ENCODE data around the gene UBAC2.
"Not testable (repeated sequence)": the region's sequence is repeated elsewhere in the genome, so short reads cannot be mapped to it uniquely, and the experiment has no call there.

The UBAC2 gene

DNA sequence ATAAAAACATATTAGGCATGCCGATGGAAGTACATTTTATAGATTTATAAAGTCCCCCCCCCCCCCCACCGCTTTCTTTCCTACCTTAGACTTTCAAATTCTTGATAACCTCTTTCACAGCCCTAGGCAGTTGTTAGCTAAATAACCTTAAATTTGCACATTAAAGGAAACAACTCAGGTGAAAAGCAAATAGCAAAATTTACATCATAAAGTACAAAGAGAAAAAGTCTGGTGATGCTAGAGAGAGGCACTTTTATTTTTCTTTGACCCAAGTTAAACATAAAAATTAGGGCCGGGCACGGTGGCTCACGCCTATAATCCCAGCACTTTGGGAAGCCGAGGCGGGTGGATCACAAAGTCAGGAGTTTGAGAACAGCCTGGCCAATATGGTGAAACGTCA lies 15.0 kb upstream of the UBAC2 start:
- DNase-seq (ENCODE audit: low read depth in 2 of 2): no peak

DNA sequence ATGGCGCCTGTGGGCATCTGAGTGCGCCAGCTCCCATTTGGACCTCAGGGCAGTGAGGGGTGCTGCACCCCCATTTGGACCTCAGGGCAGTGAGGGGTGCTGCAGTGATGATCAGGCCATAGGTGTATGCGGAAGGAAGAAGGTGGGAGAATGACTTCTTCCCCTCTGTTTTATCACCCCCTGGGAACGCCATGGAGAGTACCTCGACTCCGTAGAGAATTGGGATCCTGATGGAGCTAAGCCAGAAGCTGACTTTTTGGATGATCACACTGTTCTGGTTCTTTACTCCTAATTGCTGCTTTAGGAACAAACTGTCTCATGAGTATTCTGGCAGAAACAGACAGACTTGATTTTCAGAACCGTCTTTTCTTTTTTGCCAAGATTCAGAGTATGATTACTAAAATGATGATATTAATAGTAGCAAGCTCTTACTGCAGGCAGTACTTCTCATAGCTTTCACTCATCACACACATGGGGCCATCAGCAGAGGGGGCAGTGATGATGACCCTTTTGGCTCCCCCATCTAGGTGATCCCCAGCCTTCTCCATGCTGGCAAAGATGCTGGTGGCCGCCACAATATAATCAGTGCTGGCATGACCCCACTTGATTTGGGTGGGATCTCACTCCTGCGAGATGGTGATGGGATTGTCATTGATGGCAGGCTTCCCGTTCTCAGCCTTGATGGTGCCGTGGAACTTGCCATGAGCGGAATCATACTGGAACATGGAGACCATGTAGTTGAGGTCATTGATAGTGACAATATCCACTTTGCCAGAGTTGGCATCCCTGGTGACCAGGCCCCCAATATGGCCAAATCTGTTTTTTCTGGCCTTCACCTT lies 10.3 kb upstream of the UBAC2 start:
- DNase-seq (ENCODE audit: low read depth in 2 of 2): no peak

DNA sequence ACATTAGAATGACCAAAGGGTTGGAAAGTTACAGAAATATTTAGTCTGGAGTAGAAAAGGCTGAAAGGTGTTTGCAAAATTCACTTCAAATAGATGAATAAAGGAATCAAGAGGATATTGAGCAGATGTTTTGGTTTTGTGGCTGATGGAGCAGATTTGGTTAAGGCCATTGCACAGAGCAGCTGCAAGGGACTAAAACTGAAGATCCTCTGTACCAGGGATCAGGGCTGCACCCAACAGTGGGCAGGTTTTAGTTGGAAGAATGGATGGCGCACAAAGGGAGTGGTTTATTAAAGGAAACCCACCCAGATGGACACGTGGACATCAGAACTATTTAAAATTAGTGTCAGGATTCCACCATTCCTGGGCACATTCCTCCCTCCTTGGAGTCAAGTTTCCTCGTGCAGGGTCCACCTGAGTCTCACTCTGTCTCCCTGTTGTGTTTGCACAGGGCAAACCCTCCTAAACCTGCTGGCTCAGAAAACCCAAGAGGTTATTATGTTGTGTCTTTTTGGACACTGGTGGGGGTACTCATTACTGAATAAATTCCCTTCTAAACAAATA lies 9.2 kb upstream of the UBAC2 start:
- no peak for DNase-seq (ENCODE audit: low read depth in 2 of 2)

DNA sequence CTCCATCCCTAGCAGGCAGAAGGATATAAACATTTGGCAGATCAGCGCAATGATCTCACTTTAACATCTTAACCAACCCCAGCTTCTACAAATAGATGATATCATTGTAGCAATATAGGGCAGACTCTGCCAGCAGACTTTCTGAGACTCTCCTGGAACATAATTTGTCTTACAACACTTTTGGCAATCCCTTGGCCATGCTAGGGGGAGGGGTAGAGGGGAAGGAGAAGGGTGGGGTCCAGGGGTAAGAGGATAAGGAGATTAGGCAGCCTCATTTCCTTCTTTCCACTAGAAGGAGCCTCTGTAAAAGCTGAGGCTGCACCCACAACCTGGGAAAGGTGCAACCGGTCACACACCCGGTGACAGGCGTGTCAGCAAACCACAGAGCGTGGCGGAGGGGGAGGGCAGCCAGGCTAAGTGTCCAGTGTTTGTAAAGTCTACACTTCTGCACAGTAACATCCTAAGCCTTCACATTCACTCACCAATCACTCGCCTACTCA lies 8.7 kb upstream of the UBAC2 start:
- DNase-seq (ENCODE audit: low read depth in 2 of 2): no peak

DNA sequence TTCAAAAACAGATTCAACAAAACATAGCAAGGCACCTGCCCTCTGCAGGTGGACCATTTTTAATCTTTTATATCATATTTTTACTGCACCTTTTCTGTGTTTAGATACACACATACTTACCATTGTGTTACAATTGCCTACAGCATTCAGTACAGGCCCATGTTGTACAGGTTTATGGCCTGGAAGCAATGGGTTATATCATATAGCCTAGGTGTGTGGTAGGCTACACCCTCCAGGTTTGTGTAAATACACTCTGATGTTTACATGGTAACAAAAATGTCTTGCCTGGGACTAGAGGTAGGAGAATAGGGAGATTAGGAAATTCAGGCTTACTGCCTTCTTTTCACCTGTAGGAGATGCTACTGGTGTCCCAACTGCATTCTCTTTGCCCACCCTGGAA lies 8.2 kb upstream of the UBAC2 start:
- no peak for DNase-seq (ENCODE audit: low read depth in 2 of 2)

DNA sequence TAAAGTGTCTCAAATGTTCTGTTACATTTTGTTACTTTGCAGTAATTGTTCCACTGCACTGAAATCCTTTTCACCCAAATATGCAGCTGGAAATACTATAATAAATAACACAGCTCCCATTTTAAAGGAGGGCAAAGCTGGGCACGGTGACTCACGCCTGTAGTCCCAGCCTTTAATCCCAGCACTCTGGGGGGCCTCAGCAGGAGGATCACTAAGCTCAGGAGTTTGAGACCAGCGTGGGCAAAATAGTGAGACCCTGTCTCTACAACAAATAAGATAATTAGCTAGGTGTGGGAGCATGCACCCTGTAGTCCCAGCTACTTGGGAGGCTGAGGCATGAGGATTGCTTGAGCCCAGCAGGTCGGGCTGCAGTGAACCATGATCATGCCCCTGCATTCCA lies 7.5 kb upstream of the UBAC2 start:
- no peak for DNase-seq (ENCODE audit: low read depth in 2 of 2)

DNA sequence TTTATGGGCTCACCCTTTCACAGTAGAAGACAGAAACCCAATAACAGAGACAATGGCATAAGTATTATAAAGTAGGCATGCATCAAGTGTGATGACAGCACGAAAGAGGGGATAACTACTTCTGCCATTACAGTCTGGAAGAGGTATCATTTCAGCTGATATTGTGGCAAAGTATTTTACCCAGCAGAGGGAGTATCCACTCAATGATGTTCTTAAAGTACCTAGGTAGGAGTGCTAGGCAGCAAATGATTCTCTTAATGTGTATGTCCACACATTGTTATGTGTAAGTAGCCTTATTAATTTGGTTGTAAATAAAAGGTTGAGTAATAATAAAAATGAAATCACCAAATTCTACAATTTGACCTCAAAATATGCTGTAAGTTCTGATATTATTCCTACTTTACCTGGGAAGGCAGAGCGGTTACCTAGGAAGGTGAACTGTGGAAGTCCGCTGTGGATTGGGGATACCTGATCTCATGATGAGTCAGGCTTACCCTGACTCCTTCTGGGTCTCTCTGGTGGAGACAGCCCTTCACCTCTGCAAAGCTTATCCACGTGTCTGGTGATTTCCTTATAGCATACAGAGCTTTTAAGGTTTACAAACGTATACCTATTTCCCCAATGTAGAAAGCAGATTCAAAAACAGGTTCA lies 4.1 kb upstream of the UBAC2 start:
- no peak for DNase-seq (ENCODE audit: low read depth in 2 of 2)

DNA sequence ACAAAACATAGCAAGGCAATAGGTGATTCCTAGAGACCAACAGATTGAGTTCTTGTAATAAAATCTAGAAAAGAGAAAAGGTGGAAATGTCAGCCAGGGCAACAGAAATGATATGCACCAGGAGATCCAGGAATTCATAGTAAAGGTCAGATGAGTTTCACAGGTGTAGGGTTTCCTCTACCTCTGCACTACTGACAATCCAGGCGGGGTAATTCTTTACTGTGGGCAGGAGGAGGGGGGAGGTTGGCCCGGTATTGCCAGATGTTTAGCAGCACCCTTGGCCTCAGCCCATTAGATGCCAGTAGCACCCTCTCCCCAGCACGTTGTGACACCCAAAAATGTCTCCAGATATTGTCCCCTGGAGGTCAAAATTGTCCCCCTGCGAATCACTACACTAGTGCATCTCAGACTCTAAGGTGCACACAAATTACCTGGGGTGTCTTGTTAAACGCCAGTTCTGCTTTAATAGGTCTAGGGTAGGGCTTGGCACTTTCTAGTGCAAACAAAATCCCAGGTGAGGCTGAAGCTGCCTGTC lies 3.5 kb upstream of the UBAC2 start:
- no peak for DNase-seq (ENCODE audit: low read depth in 2 of 2)

DNA sequence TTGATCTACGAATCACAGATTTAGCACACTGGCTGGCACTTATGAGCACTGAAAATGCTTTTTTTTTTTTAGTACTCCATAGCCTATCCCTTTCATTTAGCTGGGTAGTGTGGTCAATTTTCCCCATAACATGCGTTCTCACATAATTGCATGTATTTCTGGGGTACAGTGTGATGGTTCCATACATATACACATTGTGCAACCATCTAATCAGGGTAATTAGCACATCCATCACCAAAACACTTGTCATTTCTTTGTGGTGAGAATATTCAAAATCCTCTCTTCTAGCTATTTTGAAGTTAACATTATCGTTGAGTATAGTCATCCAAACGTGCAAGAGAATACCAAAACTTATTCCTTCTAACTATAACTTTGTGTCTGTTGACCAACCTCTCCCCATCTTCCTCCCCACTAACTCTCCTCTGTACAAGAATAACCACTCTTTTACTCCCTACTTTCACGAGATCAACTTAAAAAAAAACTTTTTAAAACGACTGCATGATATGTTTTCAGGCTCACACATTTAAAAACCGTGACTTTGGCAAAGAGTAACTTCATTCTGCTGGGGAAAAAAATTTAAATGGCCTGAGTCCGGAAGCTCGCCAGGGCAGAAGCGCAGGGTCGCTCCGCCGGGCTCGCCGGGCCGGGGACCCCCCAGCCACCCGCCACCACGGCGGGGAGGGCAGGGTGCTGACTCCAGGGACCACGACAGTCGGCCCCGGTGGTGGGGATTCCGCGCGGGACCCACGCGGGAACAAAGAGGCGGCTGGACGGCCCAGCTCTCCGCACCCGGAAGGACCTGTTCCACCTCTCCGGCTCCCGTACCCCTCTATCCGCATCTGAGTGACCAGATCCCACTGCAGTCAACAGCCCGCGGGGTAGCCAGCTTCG lies 868 bp upstream of the UBAC2 start:
- no peak for DNase-seq (ENCODE audit: low read depth in 2 of 2)

DNA sequence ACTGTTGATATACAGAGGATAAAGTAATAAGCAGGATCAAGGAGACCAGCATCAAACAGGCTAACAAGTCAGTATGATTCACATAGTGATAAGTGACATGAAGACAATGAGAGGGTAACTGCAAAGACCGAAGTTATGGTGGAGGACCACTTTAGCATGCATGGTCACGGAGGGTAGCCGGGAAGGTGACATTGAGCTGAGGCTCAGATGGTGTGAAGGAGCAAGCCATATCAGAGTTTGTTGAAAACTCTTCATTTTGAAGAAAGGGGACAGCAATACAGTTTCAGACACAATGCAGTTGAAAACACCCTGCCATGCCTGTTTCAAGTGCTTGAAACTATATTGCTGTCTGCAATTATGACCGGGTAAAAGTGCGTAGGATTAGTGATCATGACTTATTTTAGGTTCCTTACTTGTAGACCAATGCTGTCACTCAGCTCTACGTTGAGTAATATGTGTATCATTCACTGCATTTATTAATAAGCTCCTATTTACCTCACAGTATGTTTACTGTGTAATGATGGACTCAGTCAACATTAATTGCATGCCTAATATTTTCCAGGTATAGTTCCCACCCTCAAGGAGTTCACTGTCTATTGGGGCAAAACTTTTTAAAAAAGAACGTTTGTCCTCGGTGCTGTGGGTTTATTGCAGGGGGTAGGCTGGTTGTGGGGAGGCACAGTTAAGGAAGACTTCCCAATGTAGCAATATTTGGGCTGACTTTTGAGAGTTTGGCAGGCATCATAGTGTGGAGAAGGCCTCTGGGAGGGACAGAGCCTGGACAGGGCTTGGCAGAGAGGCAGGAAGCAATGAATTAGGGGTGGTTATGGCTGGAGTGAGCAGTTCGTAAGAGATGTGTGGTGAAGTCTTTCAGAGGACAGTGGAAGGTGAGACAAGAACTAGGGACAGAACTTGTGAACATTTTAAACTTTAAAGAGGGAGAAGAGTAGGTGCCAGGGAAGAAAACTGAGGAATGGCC lies 3.2 kb downstream of the UBAC2 start:
- DNase-seq (ENCODE audit: low read depth in 2 of 2): no peak

DNA sequence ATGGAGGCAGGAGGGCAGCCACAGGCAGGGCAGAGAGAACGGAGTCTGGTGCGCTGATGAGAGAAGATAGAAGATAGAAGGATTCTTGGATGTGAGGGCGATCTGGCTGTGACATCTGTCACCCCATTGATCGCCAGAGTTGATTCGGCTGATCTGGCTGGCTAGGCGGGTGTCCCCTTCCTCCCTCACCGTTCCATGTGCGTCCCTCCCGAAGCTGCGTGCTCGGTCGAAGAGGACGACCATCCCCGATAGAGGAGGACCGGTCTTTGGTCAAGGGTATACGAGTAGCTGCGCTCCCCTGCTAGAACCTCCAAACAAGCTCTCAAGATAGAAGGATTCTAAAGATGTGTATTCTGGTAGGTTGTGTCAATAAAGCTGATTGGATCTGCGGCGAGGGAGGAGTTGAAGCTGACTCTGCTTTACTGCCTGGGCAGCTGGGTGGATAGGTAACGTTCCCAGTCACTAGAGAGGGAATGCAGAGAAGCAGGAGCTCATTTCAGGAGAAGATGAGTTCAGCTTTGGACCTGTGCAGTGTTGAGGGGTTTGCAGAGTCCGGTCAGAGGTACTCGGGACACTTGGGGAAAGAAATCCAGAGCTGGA lies 5.1 kb downstream of the UBAC2 start:
- DNase-seq (ENCODE audit: low read depth in 2 of 2): no peak

DNA sequence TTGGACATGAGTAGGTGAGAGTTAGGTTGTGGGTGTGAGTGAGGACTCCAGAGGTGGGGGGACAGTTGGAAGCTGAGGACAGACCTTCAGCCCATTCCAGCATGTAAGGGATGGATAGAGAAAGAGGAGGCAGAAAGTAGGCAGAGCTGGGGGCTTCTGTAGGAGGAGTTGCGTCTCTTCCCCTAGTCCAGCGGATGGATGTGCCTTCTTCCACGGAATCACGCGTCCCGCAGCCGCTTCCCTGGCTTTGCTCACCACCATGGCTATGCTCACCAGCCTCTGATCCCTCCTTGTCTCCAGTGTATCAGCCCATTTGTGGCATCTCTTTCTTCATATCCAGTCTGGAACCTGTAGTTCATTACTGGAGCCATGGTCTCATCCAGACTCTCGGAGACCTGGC lies 5.6 kb downstream of the UBAC2 start:
- DNase-seq (ENCODE audit: low read depth in 2 of 2): no peak

DNA sequence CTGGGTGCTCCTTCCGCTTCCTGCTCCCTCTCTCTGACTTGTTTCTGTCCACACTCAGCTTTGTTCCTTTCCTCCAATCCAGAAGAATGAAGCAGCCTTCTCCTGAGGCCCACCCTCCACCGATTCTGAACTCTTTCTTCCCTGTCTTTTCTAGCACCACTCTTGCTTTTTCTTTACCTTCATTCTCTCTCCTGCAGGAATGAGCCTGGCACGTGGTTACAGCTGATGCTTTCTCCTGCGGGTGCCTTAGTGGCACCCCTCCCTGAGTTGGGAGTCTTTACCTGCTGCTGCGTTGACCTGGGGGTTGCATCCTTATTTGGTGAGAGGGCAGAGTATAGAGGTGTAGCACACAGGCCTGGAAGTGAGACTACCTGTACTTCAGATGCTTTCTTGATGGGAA lies 6.2 kb downstream of the UBAC2 start:
- DNase-seq (ENCODE audit: low read depth in 2 of 2): no peak

DNA sequence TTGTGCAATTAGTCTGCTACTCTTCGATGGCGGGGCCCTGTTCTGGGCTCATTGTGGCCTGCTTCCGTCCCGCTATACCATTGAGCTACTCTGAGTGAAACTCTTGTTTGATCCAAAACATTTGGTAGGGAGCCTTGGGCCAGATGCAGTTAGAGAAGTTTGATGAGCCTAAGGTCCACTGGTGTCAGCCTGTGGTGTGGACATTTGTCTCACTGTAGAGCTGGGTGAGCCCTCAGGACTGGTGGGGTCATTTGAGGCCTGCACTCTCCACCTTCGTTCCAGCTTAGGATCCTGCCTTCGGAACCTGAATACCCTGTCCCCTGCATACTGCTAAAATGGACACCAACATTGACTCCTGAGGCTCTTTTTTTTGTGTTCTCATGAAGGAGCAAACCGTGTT lies 6.9 kb downstream of the UBAC2 start:
- no peak for DNase-seq (ENCODE audit: low read depth in 2 of 2)

DNA sequence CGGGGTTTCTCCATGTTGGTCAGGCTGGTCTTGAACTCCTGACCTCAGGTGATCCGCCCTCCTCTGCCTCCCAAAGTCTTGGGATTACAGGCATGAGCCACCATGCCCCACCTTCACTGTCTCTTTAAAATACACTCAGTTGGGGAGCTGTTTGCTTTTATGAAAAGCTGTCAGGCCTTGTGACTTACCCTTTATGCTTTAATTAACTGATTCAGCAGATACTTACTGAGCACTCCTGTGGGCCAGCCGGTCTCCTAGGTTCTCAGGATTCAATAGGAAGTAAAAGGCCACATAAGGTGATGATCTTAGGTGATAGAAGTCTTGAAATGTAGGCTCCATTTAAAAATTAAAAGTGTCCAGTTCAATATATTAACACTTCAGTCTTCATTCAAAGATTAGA lies 7.5 kb downstream of the UBAC2 start:
- DNase-seq (ENCODE audit: low read depth in 2 of 2): no peak

DNA sequence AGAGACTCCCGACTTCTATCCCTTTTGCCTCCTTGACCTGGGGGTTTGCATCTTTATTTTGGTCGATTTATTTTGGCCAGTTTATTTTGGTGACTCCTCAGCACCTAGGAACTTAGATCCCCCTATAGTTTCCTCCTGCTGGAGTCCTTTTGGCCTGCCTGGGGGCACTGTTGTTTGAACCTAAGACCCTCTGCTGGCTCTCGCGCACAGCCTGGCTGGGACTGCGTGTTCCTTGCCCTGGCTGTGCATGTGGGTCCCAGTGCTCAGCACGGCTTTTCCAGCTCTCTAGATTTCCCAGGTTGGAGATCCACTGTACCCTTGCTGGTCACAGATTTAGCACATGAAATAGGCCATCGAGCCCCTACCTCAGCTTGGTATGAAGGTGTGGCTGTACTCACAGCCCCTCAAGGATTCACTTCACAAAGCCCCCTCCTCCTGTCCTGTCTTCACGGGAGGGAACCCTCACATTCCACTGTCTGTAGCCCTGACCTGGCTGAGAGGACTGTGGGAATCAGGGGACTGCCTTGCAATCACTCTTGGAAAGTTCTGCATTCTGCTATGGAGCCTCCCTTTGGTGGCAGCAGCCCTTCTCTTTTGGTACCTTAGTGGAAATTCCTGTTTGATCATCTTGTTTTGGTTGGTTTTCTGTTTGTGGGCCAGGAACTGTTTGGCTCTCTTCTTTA lies 8.3 kb downstream of the UBAC2 start:
- no peak for DNase-seq (ENCODE audit: low read depth in 2 of 2)

DNA sequence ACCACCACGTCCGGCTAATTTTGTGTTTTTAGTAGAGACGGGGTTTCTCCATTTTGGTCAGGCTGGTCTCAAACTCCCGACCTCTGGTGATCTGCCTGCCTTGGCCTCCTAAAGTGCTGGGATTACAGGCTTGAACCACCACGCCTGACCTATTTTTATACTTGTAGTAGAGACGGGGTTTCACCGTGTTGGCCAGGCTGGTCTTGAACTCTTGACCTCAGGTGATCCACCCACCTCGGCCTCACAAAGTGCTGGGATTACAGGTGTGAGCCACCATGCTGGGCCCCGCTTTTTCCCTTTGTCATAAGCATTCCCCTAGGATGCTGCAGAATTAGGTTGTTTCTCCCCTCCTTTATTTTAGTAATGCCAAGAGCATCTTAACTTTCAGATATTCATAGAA lies 10.0 kb downstream of the UBAC2 start:
- not testable (repeated sequence) for DNase-seq (ENCODE audit: low read depth in 2 of 2)

DNA sequence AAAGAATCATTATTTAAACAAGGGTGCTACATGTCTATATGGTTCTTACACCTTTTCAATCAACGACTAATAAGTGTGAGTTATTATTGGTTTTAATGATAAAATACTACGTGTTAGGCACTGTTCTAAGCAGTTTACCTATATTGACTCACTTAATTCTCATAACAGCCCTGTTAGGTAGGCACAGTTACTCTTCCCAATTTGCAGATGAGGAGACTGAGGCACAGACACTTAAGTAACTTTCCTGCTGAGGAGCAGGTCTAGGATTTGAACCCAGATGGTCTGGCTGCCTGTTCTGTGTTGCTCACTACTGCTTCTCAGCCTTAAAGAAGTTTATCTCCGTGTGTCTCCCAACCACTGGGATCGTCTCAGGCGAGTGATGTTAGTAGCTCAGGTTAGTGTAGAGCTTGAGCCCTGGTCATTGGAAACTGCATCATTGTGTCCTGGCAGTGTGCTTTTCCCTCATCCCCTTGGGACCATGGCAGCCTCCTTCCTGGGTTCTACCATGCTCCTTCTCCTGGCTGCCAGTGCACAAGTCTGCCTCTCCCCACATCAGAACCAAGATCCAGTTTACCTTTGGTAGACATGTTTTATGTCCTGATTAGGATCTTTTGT lies 10.9 kb downstream of the UBAC2 start:
- no peak for DNase-seq (ENCODE audit: low read depth in 2 of 2)

DNA sequence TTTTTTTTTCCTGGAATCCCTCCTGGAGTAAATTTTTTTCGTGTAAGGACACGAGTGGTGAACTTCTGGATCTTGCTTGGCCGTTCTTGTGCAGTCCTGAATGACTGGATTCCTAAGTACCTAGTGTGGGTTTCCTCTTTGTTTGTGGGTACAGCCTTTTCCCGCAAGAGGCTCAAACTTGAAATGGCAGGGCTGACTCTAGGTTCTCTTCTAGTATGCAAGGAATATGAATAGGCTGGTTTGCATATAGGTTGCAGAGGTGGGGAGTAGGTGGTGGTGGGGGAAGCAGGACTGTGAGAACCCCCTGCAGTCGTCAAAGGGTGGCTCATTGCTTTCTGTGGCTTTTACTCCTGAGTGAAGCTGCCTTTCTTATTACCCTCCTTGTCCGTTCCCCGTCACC lies 13.6 kb downstream of the UBAC2 start:
- DNase-seq (ENCODE audit: low read depth in 2 of 2): no peak

Data from activated CD8-positive, alpha-beta memory T cell treated with anti-CD3 and anti-CD28 coated beads for 4 hours (primary cell).